ENCODE data around the gene FOXP2.
A peak's percentile ranks its signal among the peaks of the same experiment; 100 is the strongest.
"Not testable (repeated sequence)": the region's sequence is repeated elsewhere in the genome, so short reads cannot be mapped to it uniquely, and the experiment has no call there.

The FOXP2 gene

GRCh38 chr7:114414156-114415063 lies at the start of gene FOXP2:
FOXP2 (plus strand) TSS chr7:114414815; CDS start chr7:114426512, 11,697 bp downstream.
- DNase-seq: peak; percentile 60 to 77

- DNase-seq: no peak
These were observed 48.8 kb upstream of the FOXP2 start for GRCh38 chr7:114365791-114366190.

GRCh38 chr7:114368492-114368891 lies 46.1 kb upstream of the FOXP2 start:
- DNase-seq: no peak

- no peak for DNase-seq
These were observed 45.3 kb upstream of the FOXP2 start for GRCh38 chr7:114369294-114369693.

- DNase-seq: no peak
These were observed 42.0 kb upstream of the FOXP2 start for GRCh38 chr7:114372619-114373018.

DNA sequence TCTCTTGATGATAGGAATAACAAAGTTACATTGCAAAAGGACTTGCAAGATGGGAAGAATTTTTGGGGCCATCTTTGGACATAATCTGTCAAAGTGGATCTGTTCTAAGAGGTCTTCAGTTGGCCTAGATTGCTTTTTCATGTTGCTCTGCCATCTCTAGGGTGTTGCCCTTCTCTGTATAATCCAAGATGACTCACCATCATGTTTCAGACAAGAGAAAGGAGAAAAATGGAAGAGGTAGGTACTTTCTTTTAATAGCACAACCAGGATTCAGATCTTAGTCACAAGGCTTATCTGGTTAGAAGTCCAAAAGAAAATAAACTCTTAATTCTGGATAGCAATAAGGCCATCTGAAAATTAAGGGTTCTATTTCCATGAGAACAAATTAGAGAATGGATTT lies 38.7 kb upstream of the FOXP2 start:
- no peak for DNase-seq

GRCh38 chr7:114383946-114384345 lies 30.7 kb upstream of the FOXP2 start:
- DNase-seq: not testable (repeated sequence)

DNA sequence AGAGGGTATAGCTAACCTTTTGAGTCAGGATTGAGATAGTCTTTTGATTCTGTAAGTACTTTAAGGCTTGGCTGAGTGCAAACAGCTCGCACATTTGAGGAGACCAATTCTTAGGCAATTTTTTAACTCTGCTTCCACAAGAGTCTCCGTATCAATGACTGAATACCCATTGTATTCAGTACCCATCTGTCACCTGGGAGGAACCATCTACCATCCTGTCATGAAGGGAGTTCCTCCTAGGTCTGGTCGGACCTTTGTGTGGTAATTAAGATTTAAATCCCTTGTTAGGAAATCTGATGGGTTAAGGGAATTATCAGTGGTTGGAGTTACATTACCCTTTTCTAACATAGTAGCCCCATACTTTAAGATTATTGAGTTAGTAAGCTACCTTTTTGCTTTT lies 30.3 kb upstream of the FOXP2 start:
- peak in 1 of 2 experiments; percentile 27 for DNase-seq

DNA sequence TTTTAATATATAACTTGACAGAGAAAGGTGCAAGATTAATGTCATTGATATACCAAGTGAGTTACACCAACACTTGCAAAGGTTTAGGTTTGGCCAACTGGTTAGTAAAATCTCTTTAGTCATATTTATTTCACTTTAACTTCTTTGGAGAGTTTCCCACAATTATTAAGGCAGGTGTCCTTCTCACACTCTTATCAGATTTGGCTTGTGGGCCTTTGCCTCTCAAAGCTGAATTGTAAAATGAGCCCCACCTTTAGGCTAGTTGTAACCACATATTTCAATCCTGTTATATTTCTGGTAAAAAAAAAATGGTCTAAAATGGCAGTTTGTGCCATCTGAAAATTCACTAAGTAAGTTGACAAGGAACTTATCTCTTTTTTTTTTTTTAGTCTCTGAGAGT lies 26.6 kb upstream of the FOXP2 start:
- no peak for DNase-seq

DNA sequence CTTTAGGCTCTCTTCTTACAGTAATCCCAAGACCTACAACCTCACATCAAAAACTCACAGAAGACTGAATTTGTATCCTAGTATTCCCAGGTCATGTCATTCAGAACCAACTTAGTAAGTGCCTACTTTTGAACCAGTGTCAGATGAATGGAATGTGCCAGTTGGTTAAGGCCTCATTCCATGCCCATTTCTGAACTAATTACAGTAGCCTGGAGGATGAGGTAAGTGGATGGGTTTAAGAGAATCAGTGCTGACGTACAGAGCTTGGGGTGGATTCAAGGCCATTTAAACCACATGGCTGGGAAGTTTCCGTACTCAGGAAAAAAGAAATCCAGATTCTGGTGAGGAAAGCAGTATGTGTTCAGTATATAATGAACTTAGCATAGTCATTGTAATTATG lies 21.9 kb upstream of the FOXP2 start:
- DNase-seq: no peak

DNA sequence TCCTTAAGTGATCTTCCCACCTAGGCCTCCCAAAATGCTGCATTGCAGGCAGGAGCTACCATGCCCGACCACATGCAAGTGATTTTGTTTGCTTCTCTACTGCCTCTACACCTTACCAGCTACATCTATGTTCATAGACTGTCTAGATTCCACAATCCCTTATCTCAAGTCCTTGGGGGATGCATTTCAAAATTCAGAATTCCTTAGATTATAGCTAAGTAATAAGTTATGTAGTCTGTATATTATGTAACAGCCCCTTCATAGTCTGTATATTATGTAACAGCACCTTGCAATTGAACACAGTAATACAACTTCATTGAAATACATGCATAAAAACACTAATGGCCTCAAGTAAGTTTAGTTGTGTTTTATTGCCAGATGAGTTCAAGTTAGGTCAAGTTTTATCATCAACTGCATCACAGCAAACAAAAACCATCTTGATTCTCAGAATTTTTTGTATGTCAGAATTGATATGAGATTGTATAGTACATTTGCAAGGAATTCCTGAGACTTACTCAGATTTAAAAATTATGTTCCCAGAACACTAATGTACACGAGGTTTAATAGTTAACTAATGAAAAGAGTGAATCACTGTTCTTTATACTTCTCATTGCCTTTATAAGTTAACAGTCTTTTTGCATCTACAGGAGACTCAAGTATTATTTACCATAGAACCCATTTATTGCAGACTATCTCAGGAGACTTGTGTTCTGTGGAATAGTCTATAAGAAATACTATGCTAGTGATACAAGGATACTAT lies 11.6 kb upstream of the FOXP2 start:
- no peak for DNase-seq

GRCh38 chr7:114405427-114405826 lies 9.2 kb upstream of the FOXP2 start:
- DNase-seq: peak in 1 of 2 experiments; percentile 20

GRCh38 chr7:114409750-114410149 lies 4.9 kb upstream of the FOXP2 start:
- DNase-seq: no peak

GRCh38 chr7:114412548-114412947 lies 2.1 kb upstream of the FOXP2 start:
- peak in 1 of 2 experiments; percentile 39 for DNase-seq

DNA sequence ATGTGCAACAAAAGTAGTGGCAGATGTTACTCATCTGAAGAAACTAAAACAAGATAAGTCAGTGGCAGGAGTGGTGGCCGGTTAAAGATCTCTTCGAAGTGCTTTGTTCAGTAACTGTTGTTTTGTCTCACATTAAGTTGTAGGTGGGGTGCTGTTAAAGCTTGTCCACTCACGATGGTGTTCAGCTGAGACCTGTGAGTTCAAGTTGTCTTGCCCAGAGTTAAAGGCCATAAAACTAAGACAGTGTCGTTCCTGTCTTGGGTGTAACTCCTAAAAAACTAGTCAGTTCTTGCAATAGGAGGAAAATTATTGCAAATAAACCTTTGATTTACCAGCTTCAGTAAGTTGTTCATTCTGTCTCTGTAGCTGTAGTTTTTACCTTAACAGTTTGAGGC lies 857 bp upstream of the FOXP2 start:
- peak; percentile 60 to 67 for DNase-seq

DNA sequence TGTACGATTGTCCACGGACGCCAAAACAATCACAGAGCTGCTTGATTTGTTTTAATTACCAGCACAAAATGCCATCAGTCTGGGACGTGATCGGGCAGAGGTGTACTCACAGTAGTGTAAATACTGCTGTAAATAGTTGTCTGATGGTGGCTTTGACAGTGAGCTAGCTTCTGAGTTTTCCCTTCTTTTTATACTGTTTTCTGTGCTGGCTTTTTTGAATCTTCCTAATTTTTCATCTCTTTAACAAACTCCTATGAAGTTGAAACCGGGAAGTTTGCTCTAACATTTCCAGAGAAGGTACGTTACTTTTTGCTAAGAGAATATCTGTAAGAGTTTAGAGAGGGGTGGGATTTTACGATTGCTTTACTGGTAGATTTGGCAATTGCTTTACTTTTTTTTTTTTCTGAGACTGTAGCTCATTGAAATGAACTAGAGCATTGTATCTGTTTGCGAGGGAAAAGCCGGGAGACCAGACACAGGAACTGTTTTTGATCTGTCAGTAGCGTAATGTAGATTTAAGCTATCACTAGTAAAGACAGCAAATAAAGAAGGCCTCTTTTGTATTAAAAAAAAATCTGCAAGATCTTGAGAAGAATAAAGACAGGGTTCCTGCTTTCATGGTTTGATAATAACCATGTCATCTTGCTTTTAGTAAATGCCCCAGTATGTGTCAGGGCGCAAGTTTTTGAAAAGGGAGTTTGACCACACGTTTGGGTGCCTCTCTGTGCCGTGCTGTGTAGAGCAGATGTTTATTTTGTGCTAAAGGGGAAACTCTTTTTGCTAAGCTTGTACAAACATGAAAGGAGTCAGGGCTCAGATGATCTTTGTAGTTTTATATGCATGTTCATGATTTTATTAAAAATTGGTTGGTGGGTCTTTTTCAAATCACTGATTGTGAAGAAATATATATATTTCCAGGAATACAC lies 712 bp downstream of the FOXP2 start:
- peak in 1 of 2 experiments; percentile 30 for DNase-seq

DNA sequence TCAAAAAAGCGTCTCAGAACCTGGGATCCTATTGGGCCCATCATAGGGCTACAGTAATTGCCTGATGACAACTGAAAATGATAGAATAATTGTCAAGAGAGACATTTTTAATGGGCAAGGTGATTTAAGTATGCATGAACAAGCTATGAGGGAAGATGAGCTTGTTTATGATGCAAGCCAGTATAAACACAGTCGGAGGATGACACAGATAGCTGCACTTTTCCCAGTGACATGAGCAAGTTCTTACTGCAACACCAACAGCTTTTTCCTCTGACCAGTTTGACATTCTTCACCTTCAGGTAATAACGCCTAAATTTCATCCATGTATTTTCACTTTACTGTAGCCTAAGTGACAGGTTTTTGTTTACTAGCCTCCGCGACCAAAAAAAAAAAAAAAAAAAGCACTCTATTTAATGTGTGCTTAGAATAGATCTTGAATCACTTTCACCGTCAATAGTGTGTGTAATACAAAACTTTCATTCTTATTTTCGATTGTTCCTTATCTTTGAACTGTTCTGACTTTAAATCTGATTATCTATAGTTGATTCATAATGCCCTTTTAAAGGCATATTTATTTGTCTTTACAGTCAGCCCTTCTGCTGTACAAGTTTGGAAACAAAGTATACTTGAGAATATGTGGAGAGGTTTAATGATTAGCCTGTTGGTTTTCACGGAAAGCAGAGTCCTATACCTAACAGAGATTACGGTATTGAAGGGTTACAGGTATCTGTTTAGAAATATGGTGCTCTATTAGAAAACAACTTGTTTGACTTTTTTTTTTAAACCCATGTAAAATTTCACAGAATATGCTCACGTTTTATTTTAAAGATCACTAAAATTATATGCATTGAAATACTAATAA lies 1.7 kb downstream of the FOXP2 start:
- DNase-seq: no peak

DNA sequence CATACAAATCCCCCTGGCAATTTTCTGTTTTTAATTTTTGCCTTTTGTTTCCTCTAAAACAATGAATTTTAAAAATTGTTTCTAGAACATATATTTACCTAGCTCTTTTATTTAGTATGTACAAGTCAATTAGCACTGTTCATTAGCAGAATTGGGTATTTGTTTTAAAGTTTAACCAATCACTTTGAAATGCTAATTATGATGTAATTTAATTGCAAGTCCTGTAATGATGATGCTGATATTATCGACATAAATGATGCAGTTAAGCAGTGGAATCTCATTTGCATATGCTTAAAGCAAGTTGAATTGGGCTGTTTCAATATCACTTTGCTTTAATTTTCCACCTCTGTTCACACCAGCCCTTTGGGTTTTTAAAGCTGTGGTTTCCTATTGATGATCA lies 2.7 kb downstream of the FOXP2 start:
- DNase-seq: no peak

DNA sequence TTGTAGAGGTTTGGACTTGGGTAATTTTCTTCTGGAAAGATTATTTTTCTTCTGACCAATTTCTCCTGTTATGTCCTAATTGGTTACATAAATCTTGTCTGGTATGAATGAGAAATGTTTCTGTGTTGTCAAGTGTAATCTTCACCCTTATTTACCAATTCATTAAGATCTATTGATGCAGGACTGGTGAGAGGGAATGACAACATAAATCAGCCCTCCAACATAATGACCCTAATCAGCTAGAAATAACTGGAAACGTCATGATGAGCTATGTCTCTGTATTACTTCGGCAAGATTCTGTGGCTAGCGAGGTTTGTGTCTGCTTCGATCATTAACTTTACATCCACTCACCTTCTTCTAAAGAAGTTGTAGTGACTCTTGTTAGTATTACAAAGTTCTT lies 3.5 kb downstream of the FOXP2 start:
- no peak for DNase-seq

- DNase-seq: no peak
These were observed 5.0 kb downstream of the FOXP2 start for GRCh38 chr7:114419441-114420272.
